ENCODE measurements around the gene ALLC.

Gene ALLC

DNA sequence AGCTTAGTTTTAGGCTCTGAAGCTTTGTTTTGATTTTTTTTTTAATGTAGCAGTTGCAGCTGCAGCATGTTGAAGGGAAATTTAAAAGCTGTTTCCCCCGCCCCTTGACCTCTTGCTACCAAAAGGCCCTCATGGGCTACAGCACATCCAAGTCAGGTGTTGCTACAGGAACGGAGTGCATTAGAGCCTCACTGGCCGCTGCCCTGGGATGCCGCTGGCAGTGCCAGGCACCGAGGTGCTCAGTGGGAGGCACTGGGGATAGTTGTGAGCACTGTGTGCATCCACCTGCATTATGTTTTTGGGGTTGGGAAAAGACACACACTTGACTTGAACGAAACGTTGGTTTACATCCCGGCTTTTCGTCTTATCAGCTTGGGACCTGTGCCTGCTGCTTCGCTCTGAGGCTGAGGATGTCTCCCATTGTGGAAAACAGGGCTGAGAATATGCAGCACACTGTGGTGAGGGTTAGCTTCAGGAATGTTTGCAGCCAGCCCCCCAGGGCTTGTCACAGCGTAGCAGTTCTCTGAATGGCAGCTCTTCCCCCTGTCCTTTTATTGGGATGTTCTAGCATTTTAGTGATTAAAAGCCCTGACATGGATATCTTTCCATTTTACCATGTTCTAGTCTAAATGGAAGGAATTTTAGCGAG, 69.5 kb downstream of the ALLC start:
- no peak for FAIRE-seq

DNA sequence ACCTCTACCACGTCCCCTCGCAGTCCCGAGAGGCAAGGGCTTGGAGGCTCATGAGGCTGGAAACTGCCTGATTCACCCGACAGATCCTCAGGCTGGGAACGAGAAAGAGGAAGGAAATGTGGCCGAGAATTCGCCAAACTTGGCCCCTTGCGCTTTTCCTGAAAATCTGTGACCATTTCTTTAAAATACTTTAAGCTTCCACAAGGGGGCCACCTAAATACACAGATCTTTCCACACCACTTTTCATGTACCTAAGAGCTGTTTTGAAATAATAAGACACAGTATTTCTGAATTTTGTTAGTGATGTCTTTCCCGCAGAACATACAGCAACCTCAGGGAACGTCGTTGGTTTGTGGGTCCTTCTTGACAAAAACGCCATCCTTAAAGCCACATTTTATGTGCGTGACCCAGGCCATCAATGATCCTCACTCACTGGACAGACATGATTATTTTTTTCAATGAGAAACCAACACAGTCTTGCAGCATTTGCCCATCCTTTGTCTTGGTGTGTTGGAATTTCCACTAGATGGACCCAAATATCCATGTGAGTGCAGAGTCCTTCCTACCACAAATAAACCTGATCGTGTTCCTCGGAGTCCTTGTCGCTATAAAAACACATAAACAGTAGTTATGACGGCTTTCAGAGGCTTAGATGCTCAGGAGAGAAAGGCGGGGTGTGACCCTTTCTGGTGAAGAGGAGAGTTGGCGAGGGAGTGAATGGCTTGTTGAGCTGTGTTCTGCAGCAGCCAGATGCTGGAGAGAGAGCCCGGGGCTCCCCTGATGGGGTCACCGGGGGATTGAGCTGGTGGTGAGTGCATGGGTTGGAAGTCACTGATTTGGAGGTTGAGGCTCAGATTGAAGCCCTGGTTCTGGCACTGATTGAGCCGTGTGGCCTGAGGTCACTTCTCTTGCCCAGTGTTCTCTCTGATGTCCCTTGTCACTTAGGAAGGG, 70.4 kb downstream of the ALLC start:
- peak; percentile 82 for FAIRE-seq

DNA sequence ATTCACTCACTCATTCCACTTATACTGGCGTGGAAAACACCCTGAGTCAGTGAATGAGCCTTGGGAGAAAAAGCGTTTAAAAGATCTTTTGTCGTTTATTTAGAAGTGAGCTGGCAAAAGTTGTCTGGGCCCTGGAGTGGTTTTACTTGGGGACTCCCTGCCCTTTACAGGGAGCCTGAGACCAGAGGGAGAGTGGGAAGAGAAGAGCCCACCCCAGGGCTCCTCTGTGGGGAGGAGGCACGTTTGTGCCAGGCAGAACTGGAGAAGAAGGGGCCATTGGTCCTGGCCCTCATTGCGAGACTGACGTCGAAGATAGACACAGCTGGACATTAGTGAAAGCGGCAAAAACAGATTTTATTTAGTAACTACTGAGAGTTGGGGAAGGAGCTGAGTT, 71.1 kb downstream of the ALLC start:
- no peak for FAIRE-seq

- FAIRE-seq = no peak
Measured at GRCh38 chr2:3729786-3730185, 71.8 kb downstream of the ALLC start.

- FAIRE-seq = no peak
Measured at GRCh38 chr2:3730646-3731045, 72.6 kb downstream of the ALLC start.

GRCh38 chr2:3731829-3732228, 73.8 kb downstream of the ALLC start:
- no peak for FAIRE-seq

GRCh38 chr2:3736112-3736511, 78.1 kb downstream of the ALLC start:
- no peak for FAIRE-seq

GRCh38 chr2:3737128-3737527, 79.1 kb downstream of the ALLC start:
- no peak for FAIRE-seq

GRCh38 chr2:3738454-3738853, 80.5 kb downstream of the ALLC start:
- no peak for FAIRE-seq

DNA sequence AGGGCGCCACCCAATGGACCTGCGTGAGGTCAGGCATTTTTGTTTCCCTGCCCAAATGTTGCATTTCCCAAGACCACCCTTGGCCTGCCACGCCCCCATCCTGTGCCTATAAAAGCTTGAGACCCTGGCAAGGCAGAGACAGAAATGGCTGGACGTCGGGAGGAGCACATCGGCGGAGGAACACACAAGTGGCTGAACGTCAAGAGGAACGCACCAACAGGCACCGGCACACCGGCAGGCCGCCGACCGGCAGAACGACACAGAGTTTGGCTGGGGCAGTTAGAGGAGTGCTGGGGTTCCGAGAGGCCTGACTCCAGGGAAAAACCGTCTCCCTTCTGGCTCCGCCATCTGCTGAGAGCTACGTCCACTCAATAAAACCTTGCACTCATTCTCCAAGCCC, 81.3 kb downstream of the ALLC start:
- no peak for FAIRE-seq

DNA sequence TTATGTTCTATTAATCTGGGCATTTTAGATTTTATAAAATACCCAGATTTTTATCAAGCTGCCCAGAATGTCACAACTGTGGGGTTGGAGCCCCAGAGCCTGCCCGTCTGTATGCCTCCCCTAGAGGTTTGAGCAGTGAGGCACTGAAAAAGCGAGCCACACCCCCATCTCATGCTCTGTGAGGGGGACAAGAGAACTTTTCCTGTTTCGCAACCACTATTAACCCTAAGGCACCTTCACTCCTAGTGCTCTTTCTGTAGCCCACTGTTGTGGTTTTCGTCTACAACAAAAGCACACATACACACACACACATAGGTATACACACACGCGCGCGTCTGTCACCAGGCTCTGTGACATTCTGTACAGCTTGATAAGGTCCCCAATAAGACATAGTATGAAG, 83.4 kb downstream of the ALLC start:
- FAIRE-seq = no peak

GRCh38 chr2:3741867-3742602, 84.0 kb downstream of the ALLC start:
- FAIRE-seq = no peak

DNA sequence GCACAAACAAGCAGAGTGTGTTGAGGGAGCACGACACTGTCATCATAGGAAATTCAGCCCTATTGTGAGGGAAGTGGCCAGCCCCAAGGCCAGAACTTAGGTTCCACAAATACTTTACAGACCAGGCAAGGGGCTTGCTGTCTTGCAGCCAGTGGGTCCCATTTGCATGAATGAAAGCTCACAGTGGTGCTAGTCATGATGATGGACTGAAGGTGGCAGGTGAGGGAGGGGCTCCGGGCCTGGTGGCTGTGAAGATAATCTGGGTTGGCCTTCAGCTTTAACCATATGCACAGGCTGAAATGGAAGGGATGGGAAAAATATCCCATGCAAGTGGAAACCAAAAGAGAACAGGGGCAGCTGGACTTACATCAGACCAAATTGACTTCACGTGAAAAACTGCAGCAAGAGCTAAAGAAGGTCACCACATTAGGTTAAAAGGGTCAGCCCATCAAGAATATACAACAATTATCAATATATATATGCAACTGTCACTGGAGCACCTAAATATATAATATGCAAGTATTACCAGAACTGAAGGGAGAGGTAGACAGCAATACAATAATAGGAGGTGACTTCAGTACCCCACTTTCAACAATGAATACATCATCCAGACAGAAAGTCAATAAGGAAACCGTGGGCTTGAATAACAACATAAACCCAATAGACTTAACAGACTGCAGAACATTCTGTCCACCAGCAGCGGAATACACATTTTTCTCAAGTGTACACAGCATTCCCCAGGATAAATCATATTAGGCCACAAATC, 84.9 kb downstream of the ALLC start:
- FAIRE-seq = no peak

GRCh38 chr2:3743951-3744555, 86.1 kb downstream of the ALLC start:
- FAIRE-seq = no peak

GRCh38 chr2:3745920-3746319, 87.9 kb downstream of the ALLC start:
- FAIRE-seq = no peak

- no peak for FAIRE-seq
Measured at GRCh38 chr2:3747032-3747654, 89.1 kb downstream of the ALLC start.

DNA sequence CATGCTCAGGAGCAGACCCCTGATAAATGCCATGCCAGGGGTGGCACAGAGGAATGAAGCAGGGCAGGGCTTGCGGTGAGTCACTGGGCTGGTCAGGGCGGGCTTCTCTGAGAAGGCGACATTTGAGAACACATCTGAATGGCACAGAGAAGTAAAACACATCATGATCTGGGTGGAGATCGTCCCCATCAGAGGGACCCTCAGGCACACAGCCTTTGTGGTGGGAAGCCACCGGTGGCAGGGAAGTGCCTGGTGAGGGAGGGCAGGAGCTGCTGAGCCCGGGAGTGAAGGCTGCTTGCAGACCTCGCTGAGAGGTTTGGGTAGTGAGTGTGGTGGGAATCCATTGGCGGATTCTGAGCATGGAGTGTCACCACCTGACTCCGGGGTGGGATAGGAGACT, 89.8 kb downstream of the ALLC start:
- FAIRE-seq = no peak

GRCh38 chr2:3749201-3749600, 91.2 kb downstream of the ALLC start:
- no peak for FAIRE-seq

DNA sequence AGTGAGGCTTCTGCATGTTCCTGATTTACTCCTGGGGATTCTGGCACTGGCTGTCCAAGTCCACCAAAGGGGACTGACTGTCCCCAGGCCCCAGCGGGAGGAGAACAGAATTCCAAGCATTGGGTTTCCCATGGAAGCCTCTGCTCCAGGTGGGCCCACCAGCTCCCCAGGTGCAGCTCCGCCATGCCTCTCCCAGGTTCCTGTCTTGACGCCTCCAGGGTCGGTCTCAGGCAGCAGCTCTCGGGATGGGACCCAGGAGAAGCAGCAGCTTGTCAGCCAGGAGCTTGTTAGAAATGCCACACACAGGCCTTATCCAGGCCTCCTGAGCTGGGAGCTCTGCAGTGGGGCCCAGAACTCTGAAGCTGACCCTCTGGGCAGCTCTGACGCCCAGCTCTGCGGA, 93.3 kb downstream of the ALLC start:
- no peak for FAIRE-seq

DNA sequence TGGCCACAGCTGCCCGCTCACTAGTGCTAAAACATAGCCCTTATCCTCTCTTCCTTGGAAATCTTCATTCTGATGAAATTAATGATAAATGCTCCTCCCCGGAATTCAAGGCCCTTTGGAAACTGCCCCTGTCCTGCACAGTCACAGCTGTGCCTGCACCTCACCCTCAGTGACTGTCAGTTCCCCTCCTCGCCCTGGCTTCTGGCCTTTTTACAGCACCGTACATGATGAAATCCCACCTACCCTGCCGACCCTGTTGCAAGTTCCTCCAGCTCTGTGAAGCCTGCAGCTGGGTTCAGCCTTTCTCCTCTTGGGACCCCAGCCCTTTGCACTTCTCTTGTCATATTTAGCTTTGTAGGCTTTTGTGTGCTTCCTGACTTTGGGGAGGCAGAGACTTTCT, 93.8 kb downstream of the ALLC start:
- FAIRE-seq = no peak
